ENCODE data around the gene TBL1XR1. TPM values are rescaled to one million over a fixed set of nuclear protein-coding genes. Genes with fewer than 3 reads are reported as not detected.
A peak's percentile ranks its signal among the peaks of the same experiment; 100 is the strongest.

The TBL1XR1 gene
- 10 to 100 TPM; 56.0 to 90.8 (median 75.6) TPM for total RNA-seq

GRCh38 chr3:177197041-177197726 lies at the start of gene TBL1XR1:
TSS of gene TBL1XR1 (minus strand) at chr3:177197482. CDS start at chr3:177064977, 132,505 bp downstream.
- no peaks in the 10 kb centered on the region for H3K9me3 ChIP-seq
- TF ChIP-seq CTCF (IDR thresholded peaks at IDR 0.05) (no peak), POLR2AphosphoS5 (IDR thresholded peaks at IDR 0.05) (peak in 2 of 3 donors; percentile 82 to 89)
- peak within 1 kb of the TSS; percentile 99 for H3K27ac ChIP-seq
- 0% methylated on average over 5 of the region's 93 CpGs for WGBS
- H3K36me3 ChIP-seq, result no peaks in the 10 kb centered on the region
- H3K27me3 ChIP-seq, result no peaks in the 10 kb centered on the region
- peak within 1 kb of the TSS; percentile 95 for H3K4me3 ChIP-seq
- peak; percentile 94 for DNase-seq (ENCODE audit: low spot score in 2 of 2)
- H3K4me1 ChIP-seq, result peaks cover 42% of the 10 kb centered on the region

- Histone ChIP-seq H3K4me3 (no peak overlapping the region), H3K27ac (no peak overlapping the region), H3K27me3 (no peaks in the 10 kb centered on the region), H3K4me1 (no peaks in the 10 kb centered on the region), H3K36me3 (no peaks in the 10 kb centered on the region), H3K9me3 (no peaks in the 10 kb centered on the region)
- TF ChIP-seq EP300 (IDR thresholded peaks at IDR 0.05) (no peak), POLR2AphosphoS5 (IDR thresholded peaks at IDR 0.05) (no peak), POLR2A (IDR thresholded peaks at IDR 0.05) (no peak), CTCF (IDR thresholded peaks at IDR 0.05) (no peak)
- 96% methylated on average over 6 of the region's 6 CpGs for WGBS
- no peak for DNase-seq (ENCODE audit: low spot score in 2 of 2)
Observed at GRCh38 chr3:177245250-177245649, 48.0 kb upstream of the TBL1XR1 start.

GRCh38 chr3:177244606-177245005 lies 47.3 kb upstream of the TBL1XR1 start:
- no peak overlapping the region for H3K4me3 ChIP-seq
- H3K27me3 ChIP-seq, result no peaks in the 10 kb centered on the region
- no peak for TF ChIP-seq CTCF (IDR thresholded peaks at IDR 0.05)
- no peak for TF ChIP-seq EP300 (IDR thresholded peaks at IDR 0.05)
- no peak for TF ChIP-seq POLR2A (IDR thresholded peaks at IDR 0.05)
- no peak for TF ChIP-seq POLR2AphosphoS5 (IDR thresholded peaks at IDR 0.05)
- no peaks in the 10 kb centered on the region for H3K36me3 ChIP-seq
- H3K27ac ChIP-seq, result no peak overlapping the region
- no peaks in the 10 kb centered on the region for H3K9me3 ChIP-seq
- WGBS, result 91% methylated on average over 3 of the region's 3 CpGs
- no peak for DNase-seq (ENCODE audit: low spot score in 2 of 2)
- H3K4me1 ChIP-seq, result no peaks in the 10 kb centered on the region

GRCh38 chr3:177238686-177239216 lies 41.5 kb upstream of the TBL1XR1 start:
- WGBS, result 82% methylated on average over 2 of the region's 2 CpGs
- no peak overlapping the region for H3K27ac ChIP-seq
- H3K36me3 ChIP-seq, result no peaks in the 10 kb centered on the region
- DNase-seq (ENCODE audit: low spot score in 2 of 2), result no peak
- no peak overlapping the region for H3K4me3 ChIP-seq
- TF ChIP-seq POLR2AphosphoS5 (IDR thresholded peaks at IDR 0.05), result no peak
- no peak for TF ChIP-seq CTCF (IDR thresholded peaks at IDR 0.05)
- TF ChIP-seq EP300 (IDR thresholded peaks at IDR 0.05), result no peak
- TF ChIP-seq POLR2A (IDR thresholded peaks at IDR 0.05), result no peak
- H3K4me1 ChIP-seq, result no peaks in the 10 kb centered on the region
- no peaks in the 10 kb centered on the region for H3K27me3 ChIP-seq
- no peaks in the 10 kb centered on the region for H3K9me3 ChIP-seq

- Histone ChIP-seq H3K27me3 (no peaks in the 10 kb centered on the region), H3K9me3 (no peaks in the 10 kb centered on the region), H3K4me1 (no peaks in the 10 kb centered on the region), H3K4me3 (no peak overlapping the region), H3K36me3 (no peaks in the 10 kb centered on the region), H3K27ac (no peak overlapping the region)
- TF ChIP-seq POLR2A (IDR thresholded peaks at IDR 0.05), result no peak
- no peak for TF ChIP-seq EP300 (IDR thresholded peaks at IDR 0.05)
- no peak for TF ChIP-seq CTCF (IDR thresholded peaks at IDR 0.05)
- TF ChIP-seq POLR2AphosphoS5 (IDR thresholded peaks at IDR 0.05), result no peak
- 49% methylated on average over 4 of the region's 4 CpGs for WGBS
- DNase-seq (ENCODE audit: low spot score in 2 of 2), result no peak
Observed at GRCh38 chr3:177237206-177237605, 39.9 kb upstream of the TBL1XR1 start.
